ENCODE results near the gene PLEKHG3. TPM values are rescaled to one million over a fixed set of nuclear protein-coding genes. Genes with fewer than 3 reads are reported as not detected.

Gene PLEKHG3
- total RNA-seq, 2 experiments from 2014 or later, result not detected

DNA sequence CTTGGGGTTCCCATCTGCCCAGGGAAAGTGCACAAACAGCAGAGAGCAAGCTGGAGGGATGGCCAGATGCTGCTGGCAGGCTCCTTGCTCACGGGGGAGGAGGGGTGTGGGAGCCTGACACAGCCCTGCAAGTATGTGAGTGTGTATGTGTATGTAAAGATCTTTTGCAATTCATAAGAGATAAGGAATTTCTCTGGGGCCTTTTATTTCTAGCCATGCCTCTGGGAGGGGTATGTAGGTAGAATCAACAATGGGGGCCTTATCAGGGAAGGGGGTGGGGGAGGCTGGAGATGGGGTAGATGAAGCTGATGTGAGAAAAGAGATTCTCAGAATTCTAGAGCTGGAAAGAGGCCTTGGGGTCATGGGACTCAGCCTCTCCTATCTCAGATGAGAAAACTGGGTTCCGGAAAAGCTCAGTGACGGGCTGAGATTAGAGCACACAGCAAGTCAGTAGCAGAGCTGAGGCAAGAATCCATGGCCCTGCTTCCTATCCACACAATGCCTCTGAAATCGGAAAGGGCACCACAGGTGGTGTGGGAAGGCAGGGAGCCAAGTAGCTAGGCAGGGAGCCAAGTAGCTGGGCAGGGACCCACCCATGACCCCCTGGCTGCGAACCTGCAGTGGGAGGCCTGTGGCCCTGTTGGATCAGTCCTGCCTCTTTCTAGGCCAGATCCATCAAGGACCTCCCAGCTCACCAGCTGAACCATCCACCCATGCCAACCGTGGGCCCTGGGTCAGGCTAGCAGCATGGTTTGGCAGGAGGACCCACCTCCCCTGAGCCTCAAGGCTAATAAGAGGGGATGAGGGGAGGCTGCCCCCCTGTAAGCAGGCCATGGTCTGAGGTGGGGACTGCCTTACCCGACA, 54.7 kb downstream of the PLEKHG3 start:
- no peak for DNase-seq (ENCODE audit: low spot score)
- H3K36me3 ChIP-seq (ENCODE audit: insufficient read depth, low read length), result no peaks in the 10 kb centered on the region
- H4K20me1 ChIP-seq (ENCODE audit: insufficient read depth, low read length), result no peaks in the 10 kb centered on the region
- H3K9me2 ChIP-seq (ENCODE audit: insufficient read depth, low read length), result no peaks in the 10 kb centered on the region
- CTCF ChIA-PET (ENCODE audit: unreplicated experiment), result no interaction called here
- no TSS peak for BruUV-seq (replicated peaks)
- no peaks in the 10 kb centered on the region for H3K4me1 ChIP-seq (ENCODE audit: insufficient read depth, low read length, poor library complexity, severe bottlenecking)
- H3K4me2 ChIP-seq (ENCODE audit: low read length), result no peak overlapping the region
- POLR2A ChIA-PET, result interaction anchor here (0.5 to 0.6 kb wide), 2 partner anchors 25 to 82 kb away, joined by 3 read pairs; no protein-coding TSS in a partner anchor
- H2AFZ ChIP-seq (ENCODE audit: low read length), result no peak overlapping the region
- no peaks in the 10 kb centered on the region for H3K79me2 ChIP-seq (ENCODE audit: insufficient read depth, low read depth, low read length)
- no peaks in the 10 kb centered on the region for H3K9me3 ChIP-seq (ENCODE audit: low read length)
- H3K4me3 ChIP-seq (ENCODE audit: low read depth, low read length, poor library complexity, severe bottlenecking), result no peak overlapping the region
- intact Hi-C loops (cut with micrococcal nuclease; ENCODE audit: unreplicated experiment), result no loop called here
- TF ChIP-seq, protein P1, sequence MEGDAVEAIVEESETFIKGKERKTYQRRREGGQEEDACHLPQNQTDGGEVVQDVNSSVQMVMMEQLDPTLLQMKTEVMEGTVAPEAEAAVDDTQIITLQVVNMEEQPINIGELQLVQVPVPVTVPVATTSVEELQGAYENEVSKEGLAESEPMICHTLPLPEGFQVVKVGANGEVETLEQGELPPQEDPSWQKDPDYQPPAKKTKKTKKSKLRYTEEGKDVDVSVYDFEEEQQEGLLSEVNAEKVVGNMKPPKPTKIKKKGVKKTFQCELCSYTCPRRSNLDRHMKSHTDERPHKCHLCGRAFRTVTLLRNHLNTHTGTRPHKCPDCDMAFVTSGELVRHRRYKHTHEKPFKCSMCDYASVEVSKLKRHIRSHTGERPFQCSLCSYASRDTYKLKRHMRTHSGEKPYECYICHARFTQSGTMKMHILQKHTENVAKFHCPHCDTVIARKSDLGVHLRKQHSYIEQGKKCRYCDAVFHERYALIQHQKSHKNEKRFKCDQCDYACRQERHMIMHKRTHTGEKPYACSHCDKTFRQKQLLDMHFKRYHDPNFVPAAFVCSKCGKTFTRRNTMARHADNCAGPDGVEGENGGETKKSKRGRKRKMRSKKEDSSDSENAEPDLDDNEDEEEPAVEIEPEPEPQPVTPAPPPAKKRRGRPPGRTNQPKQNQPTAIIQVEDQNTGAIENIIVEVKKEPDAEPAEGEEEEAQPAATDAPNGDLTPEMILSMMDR (conservative IDR thresholded peaks at IDR 0.05; ENCODE audit: low read length), result no peak
- TF ChIP-seq EZH2phosphoT487 (IDR thresholded peaks at IDR 0.05; ENCODE audit: borderline replicate concordance, low read depth, low read length), result no peak
- no peak overlapping the region for H3K27ac ChIP-seq (ENCODE audit: low read depth, low read length, poor library complexity, severe bottlenecking)

DNA sequence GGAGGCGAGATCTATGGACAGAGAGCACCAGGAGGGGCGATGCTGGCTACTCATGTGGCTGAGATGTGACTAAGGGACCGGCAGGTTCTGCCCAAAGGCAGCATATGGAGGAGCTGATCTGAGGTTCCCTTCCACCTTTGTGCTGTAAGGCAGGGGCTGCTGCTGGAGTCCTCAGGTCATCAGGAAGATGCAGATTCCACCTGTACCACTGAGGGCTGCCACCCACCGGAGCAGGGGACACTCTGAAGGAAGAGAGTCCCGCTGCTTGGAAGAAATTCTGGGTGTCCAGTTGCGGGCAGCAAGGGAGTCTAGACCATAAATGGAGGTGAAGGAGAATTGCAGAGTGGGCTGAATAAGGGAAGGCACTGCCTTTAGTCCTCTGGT, 55.3 kb downstream of the PLEKHG3 start:
- no peaks in the 10 kb centered on the region for H3K9me3 ChIP-seq (ENCODE audit: low read length)
- ChIA-PET POLR2A (interaction anchor here (0.6 kb wide), 1 partner anchor 25 kb away, joined by 3 read pairs; no protein-coding TSS in a partner anchor), CTCF (ENCODE audit: unreplicated experiment) (interaction anchor here (0.6 kb wide), 2 partner anchors 12 to 132 kb away, joined by 4 read pairs; no protein-coding TSS in a partner anchor)
- no TSS peak for BruUV-seq (replicated peaks)
- DNase-seq (ENCODE audit: low spot score), result no peak
- no peaks in the 10 kb centered on the region for H4K20me1 ChIP-seq (ENCODE audit: insufficient read depth, low read length)
- intact Hi-C loops (cut with micrococcal nuclease; ENCODE audit: unreplicated experiment), result no loop called here
- H3K4me1 ChIP-seq (ENCODE audit: insufficient read depth, low read length, poor library complexity, severe bottlenecking), result no peaks in the 10 kb centered on the region
- H2AFZ ChIP-seq (ENCODE audit: low read length), result no peak overlapping the region
- H3K36me3 ChIP-seq (ENCODE audit: insufficient read depth, low read length), result no peaks in the 10 kb centered on the region
- no peak overlapping the region for H3K4me2 ChIP-seq (ENCODE audit: low read length)
- no peak overlapping the region for H3K27ac ChIP-seq (ENCODE audit: low read depth, low read length, poor library complexity, severe bottlenecking)
- no peak overlapping the region for H3K4me3 ChIP-seq (ENCODE audit: low read depth, low read length, poor library complexity, severe bottlenecking)
- no peaks in the 10 kb centered on the region for H3K79me2 ChIP-seq (ENCODE audit: insufficient read depth, low read depth, low read length)
- no peaks in the 10 kb centered on the region for H3K9me2 ChIP-seq (ENCODE audit: insufficient read depth, low read length)
- TF ChIP-seq, protein P1 (conservative IDR thresholded peaks at IDR 0.05; ENCODE audit: low read length), result no peak
- no peak for TF ChIP-seq EZH2phosphoT487 (IDR thresholded peaks at IDR 0.05; ENCODE audit: borderline replicate concordance, low read depth, low read length)

Measured in OCI-LY7 (cell line).